Measurements from ENCODE around the gene LRRK2.
A peak's percentile ranks its signal among the peaks of the same experiment; 100 is the strongest.
"Not testable (repeated sequence)": the region's sequence is repeated elsewhere in the genome, so short reads cannot be mapped to it uniquely, and the experiment has no call there.

Gene LRRK2

DNA sequence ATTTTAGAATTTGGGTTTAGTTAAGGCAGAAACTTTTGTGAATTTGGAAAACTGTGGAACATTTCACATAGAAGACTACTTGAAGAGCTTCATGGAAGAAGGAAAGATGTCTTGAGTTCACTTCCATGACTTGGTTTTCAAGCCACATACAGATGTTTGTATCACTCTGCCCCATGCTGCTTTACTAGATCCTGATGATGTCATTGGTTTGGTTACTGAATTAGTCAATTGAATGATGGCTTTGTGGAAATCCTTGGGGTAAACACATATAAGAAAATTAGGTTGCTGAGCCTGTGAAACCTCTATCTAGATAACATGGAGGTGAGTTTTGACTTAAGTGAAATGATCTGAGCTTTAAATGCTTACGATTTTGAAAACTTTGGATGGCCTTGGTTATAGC is 90.6 kb downstream of the LRRK2 start:
- DNase-seq = no peak

DNA sequence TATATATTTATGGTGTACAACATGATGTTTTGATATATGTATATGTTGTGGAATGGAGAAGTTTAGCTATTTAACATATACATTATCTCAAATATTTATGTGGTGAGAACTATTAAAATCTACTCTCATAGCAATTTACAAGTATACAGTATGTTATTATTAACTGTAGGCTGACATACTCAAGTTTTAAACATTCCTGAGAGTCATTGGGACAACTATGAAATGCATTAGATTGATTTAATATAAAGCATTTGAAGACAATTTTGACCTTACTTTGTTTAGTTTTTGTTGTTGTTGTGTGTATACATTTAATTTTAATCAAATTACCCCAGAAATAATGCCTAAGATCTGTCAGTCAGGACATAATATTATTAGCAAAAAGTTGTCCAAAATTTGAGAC is 99.5 kb downstream of the LRRK2 start:
- no peak for DNase-seq

DNA sequence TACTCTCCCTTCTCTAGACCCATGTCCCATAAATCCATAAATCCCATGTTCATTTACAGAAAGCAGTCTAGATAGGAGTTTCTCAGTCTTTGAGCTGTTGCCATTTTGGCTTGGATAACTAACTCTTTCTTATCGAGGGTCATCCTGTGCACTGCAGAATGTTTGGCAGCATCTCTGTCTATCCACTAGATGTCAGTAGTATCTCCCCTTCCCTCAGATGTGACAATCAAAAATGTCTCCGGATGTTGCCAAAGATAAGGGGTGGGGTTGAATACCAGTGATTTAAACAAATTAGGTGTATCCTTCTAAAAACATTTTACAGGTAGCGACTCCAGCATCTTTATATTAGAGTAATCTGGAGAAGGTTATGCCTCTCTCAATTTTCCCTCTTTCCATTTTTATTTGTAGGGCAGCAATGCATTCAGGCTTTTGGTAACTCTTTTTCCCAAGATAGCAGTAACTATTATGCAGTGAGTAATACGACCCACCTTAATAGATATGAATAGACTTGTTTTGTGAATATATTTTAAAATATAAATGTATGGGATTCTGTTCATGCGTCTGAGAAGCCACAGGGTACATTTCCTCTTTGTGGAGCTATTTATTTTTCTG is 100.7 kb downstream of the LRRK2 start:
- peak; percentile 22 for DNase-seq

GRCh38 chr12:40327535-40327934 is 102.7 kb downstream of the LRRK2 start:
- peak; percentile 61 for DNase-seq

DNA sequence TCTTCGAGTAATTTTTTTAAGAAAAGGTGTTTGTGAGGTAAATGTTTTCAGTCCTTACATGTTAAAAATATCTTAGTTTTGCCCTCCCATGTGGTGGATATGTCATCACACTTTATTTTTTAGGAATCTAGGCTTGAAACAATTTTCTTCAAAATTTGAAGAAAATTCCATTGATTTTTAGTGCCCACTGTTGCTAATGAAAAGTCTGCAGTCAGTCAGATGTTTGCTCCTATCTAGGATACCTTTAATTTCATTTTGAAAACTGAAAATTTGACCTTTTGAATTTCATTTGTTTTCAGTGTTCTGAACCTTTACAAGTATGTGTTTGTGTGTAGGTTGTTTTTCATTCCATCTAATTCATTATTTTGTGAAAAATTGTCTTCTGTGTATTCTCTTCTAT is 105.4 kb downstream of the LRRK2 start:
- DNase-seq = no peak

DNA sequence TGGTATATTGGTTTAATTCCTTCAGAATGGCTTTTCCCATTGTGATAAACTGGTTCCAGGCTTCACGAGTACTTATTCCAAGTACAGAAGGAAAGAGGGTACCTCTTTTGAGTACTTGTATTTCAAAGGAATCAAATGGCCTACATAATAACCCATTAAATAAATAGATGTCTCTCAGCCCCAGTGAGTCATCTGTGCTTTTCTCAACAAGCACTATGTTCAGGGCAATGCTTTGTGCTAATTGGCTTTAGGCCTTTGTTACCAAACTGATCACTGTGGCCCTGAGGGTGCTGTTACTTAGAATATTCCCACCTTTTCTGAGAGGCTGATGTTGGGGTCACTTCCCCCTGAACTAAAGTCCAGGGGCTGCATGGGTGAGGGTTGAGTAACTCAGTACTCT is 107.1 kb downstream of the LRRK2 start:
- DNase-seq = peak; percentile 2

GRCh38 chr12:40335991-40336390 is 111.2 kb downstream of the LRRK2 start:
- no peak for DNase-seq

DNA sequence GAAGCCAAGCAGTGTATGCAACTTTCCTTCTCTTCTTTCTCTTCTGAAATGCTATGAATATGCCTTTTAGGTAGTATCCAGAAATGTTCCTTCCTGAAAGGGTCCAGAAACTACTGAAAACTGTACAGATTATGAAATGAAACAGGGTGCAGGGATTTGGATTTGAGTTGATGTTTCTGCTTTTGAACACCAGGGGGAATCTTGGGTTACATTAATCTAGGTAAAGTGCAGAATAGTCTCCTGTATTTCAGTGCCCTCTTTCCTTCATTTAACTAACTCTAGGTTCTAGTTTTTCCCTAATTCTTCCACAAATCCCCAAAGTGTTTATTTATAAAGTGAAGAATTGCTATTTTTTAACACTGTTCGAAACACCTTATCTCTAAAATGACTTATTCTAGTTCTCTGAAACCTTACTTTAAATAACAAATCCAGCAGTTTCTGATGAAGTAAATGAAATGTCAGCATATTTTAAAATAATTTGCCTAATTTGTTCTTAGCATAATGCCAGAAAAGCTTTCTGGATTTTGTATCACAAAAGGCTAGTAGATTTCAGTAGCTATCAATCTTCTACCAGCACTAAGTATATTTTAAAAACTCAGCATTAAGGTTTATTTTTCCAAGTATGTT is 111.9 kb downstream of the LRRK2 start:
- peak; percentile 12 for DNase-seq

GRCh38 chr12:40338071-40338470 is 113.3 kb downstream of the LRRK2 start:
- DNase-seq = no peak

DNA sequence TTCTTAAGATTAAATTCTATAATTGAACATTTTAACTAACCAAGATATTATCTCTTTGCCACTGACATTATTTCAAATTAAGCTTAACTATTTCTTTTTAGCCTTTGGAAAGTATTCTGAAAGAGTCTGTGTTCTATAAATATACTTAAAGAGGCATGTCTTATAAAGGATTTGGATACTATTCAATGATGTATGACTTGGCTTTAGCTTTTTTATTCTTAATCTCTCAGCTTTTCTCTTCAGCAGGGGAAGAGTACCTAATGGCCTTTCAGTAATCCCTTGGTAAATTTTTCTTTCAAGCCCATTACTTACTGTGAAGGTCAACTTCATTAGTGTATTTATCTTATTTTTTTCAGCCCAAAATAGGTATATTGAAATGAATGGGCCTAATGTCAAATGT is 113.8 kb downstream of the LRRK2 start:
- DNase-seq = no peak

GRCh38 chr12:40342010-40342409 is 117.2 kb downstream of the LRRK2 start:
- DNase-seq = no peak

GRCh38 chr12:40343124-40343523 is 118.3 kb downstream of the LRRK2 start:
- DNase-seq = no peak

- DNase-seq = no peak
Observed at GRCh38 chr12:40344312-40344711, 119.5 kb downstream of the LRRK2 start.

- DNase-seq = no peak
Observed at GRCh38 chr12:40351976-40352375, 127.2 kb downstream of the LRRK2 start.

DNA sequence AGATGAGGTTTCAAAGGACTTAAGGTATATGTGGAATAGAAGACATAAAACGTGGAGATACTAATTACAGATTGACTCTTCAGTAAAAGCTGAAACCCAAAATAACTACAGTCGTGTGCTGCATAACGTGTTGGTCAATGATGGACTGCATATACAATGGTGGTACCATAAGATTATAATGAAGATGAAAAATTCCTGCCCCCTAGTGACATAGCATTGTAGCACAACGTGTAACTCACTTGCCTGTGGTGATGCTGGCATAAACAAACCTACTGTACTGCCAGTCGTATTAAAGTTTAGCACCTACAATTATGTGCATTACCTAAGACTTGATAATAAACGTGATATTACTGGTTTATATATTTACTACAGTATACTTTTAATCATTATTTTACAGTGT is 150.3 kb downstream of the LRRK2 start:
- DNase-seq = no peak

DNA sequence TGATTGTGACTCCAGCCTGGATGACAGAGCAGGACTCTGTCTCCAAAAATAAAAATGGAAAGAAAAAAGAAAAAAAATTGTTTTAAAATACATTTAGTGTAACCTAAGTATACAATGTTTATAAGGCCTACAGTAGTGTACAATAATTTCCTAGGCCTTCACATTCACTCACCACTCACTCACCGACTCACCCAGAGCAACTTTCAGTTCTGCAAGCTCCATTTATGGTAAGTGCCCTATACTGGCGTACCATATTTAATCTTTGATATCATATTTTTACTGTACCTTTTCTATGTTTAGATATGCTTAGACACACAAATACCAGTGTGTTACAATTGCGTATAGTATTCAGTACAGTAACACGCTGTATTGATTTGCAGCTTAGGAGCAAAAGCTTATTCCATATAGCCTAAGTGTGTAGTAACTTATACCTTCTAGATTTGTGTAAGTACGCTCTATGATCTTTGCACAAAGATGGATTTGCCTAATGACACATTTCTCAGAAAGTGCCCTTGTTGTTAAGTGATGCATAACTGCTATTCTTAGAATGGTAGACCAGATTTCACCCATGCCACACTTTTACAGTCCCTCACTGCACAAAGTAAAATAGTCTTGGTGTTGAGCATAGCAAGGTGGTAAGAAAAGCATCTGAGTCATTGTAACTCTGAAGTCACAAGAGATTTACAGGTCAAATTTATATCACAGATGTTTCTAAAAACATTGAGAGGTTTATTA is 151.9 kb downstream of the LRRK2 start:
- no peak for DNase-seq

DNA sequence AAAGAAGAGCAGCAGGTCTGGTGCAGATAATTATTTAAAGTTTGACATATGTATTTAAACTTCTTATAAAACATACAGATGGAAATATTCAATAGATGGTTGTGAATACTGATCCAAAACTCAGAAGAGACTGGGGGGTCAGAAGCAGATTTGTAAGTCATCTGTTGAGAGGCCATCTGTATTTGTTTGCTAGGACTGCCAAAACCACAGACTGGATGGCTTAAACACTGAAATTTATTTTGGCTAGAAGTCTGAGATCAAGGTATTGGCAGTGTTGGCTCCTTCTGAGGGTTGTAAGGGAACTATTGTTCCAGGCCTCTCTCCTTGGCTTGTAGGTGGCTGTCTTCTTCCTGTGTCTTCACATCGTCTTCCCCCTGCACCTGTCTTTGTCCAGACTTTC is 153.9 kb downstream of the LRRK2 start:
- no peak for DNase-seq

DNA sequence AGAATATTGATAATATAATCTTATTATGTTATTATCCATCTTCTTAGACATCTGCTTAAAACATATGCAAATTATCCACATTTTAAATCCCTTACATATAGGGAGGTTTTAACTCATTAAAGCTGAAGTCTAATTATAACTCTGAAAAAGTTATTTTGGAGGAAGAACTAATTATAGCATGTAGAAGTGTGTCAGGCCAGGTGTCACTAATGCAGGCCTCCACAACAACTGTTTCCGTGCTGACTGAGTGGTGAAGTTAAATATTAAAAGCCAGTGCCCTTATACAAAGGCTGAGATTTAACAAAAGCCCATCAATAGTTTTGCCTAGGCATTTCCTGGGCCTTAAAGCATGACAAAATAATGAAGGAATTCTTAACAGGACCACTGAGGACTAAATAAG is 157.4 kb downstream of the LRRK2 start:
- DNase-seq = no peak

DNA sequence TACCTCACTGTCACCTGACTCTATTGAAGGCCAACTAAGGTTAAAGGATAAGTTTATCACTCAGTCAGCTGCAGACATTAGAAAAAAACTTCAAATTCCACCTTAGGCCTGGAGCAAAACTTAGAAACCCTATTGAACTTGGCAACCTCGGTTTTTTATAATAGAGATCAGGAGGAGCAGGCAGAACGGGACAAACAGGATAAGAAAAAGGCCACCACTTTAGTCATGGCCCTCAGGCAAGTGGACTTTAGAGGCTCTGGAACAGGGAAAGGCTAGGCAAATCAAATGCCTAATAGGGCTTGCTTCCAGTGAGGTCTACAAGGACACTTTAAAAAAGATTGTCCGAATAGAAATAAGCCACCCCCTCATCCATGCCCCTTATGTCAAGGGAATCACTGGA is 162.5 kb downstream of the LRRK2 start:
- not testable (repeated sequence) for DNase-seq

DNA sequence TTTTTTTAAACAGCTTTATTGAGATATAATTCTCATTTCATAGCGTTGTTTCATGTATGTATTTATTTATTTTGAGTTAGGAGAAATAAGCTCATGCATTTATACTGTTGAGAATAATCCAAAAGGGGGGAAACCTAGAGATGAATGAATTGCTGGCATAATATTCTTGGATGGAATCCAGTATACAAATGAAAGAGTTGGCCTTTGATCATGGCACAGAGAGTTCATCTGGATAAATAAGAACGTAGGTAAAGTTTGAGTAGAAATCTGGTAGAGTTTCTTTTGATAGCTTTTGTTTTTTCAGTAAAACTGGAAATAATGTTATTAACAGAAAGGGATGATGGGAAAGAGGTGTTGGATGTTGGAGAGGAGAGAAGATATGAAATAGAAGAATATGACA is 166.2 kb downstream of the LRRK2 start:
- DNase-seq = no peak

DNA sequence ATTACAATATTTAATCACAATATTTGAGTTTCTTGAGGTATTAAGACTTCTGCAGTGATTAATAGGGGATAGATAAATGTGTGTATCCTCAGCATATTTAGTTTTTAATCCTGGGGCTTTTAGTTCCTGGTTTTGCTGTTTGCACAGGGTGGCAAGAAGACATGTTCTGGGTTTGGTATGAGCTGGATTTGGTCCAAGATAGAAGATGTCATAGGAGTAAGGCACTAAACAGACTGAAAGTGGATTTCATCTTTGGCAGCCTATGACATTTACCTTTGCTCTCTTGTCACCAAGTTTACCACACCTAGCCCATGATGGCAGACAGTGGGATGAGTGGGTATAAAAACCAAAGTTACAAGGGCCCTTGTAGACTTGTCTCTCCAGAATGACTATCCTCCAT is 168.2 kb downstream of the LRRK2 start:
- no peak for DNase-seq

- DNase-seq = no peak
Observed at GRCh38 chr12:40399656-40400055, 174.9 kb downstream of the LRRK2 start.

DNA sequence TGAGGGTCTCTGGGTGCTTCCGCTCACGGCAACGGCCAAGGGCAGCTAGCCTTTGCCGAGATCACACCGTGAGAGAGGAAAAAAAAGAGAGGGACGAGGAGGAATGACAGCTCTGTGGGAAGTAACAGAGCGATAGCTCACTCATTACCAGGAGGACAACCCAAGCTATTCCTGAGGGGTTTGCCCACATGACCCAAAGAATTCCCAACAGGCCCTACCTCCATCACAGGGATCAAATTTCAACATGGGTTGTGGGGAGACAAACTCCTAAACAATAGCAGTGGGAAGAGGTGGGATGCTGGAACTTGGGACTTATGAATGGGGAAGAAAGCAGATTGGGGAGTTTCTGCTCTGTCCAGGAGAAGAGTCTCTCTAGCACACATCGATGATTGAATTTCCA is 180.6 kb downstream of the LRRK2 start:
- no peak for DNase-seq

Data from fibroblast of skin of back (primary cell).